ENCODE results near the gene CNKSR1. TPM values are rescaled to one million over a fixed set of nuclear protein-coding genes. Genes with fewer than 3 reads are reported as not detected.

Gene CNKSR1
- total RNA-seq, 6 donors from 2014 or later, result 20.4 to 98.5 (median 43.1) TPM

- 3 to 7% methylated on average over 30 of the region's 30 CpGs for WGBS, 2 donors
- Histone ChIP-seq H3K9me3 (no peaks in the 10 kb centered on the region), H3K4me3 (peak overlapping the region; percentile 66 to 84 (median 74)), H3K36me3 (no peaks in the 10 kb centered on the region), H3K27me3 (no peaks in the 10 kb centered on the region), H3K4me1 (peaks cover 4 to 9% (median 6%) of the 10 kb centered on the region in 4 donors), H3K27ac (peak overlapping the region; percentile 79 to 95 (median 90))
- peak in 1 of 2 donors; percentile 25 for DNase-seq
- TF ChIP-seq POLR2A (IDR thresholded peaks at IDR 0.05) (no peak), EP300 (IDR thresholded peaks at IDR 0.05) (no peak), CTCF (IDR thresholded peaks at IDR 0.05) (no peak), POLR2AphosphoS5 (IDR thresholded peaks at IDR 0.05) (no peak)
- ATAC-seq (ENCODE audit: low FRiP score in 2 of 2), result no peak
Measured at GRCh38 chr1:26234644-26235370, 57.5 kb downstream of the CNKSR1 start.

- H3K4me1 ChIP-seq, result peaks cover 4 to 9% (median 6%) of the 10 kb centered on the region in 4 donors
- no peak overlapping the region for H3K4me3 ChIP-seq
- no peak overlapping the region for H3K27ac ChIP-seq
- ATAC-seq (ENCODE audit: low FRiP score in 2 of 2), result no peak
- WGBS, 2 donors, result 63 to 65% methylated on average over 6 of the region's 6 CpGs
- no peak for TF ChIP-seq CTCF (IDR thresholded peaks at IDR 0.05)
- no peak for TF ChIP-seq POLR2AphosphoS5 (IDR thresholded peaks at IDR 0.05)
- H3K27me3 ChIP-seq, result no peaks in the 10 kb centered on the region
- no peak for DNase-seq
- no peaks in the 10 kb centered on the region for H3K36me3 ChIP-seq
- no peaks in the 10 kb centered on the region for H3K9me3 ChIP-seq
Measured at GRCh38 chr1:26237230-26237966, 60.1 kb downstream of the CNKSR1 start.

Other genes with a start within 250 kb of the CNKSR1 start
- gene PAFAH2, start 179.4 kb upstream of the CNKSR1 start, total RNA-seq, result 10 to 100 TPM; 12.6 to 20.1 (median 15.1) TPM
- under 1 TPM in 3 of 6 donors, not detected in 3; under 0.01 to 0.24 (median 0.20) TPM for gene EXTL1, start 155.7 kb upstream of the CNKSR1 start, total RNA-seq
- under 1 TPM in 3 of 6 donors, not detected in 3; 0.09 to 0.27 (median 0.15) TPM for gene SLC30A2, start 131.4 kb upstream of the CNKSR1 start, total RNA-seq
- gene TRIM63, start 109.9 kb upstream of the CNKSR1 start, total RNA-seq, result under 1 TPM in 3 of 6 donors, not detected in 3; 0.26 to 0.61 (median 0.34) TPM
- 10 to 100 TPM in 2 of 6 donors, 1 to 10 TPM in 4; 1.7 to 12.0 (median 8.8) TPM for gene PDIK1L, start 65.7 kb upstream of the CNKSR1 start, total RNA-seq
- 1 to 10 TPM; 1.0 to 6.7 (median 4.7) TPM for gene FAM110D, start 18.4 kb upstream of the CNKSR1 start, total RNA-seq
- not detected for gene C1orf232, start 8.5 kb upstream of the CNKSR1 start, total RNA-seq
- gene ZNF593, start 7.6 kb upstream of the CNKSR1 start, total RNA-seq, result 10 to 100 TPM in 5 of 6 donors, 1 to 10 TPM in 1; 9.8 to 46.5 (median 29.2) TPM
- not detected for gene ZNF593OS, start 5.7 kb upstream of the CNKSR1 start, total RNA-seq
- gene CATSPER4, start 13.1 kb downstream of the CNKSR1 start, total RNA-seq, result not detected
- 10 to 100 TPM; 10.1 to 16.8 (median 10.7) TPM for gene CEP85, start 56.7 kb downstream of the CNKSR1 start, total RNA-seq
- gene SH3BGRL3, start 102.6 kb downstream of the CNKSR1 start, total RNA-seq, result 100 to 1,000 TPM in 4 of 6 donors, 10 to 100 TPM in 2; 39.1 to 271 (median 156) TPM
- gene UBXN11, start 129.1 kb downstream of the CNKSR1 start, total RNA-seq, result 100 to 1,000 TPM in 2 of 6 donors, 10 to 100 TPM in 4; 25.7 to 194 (median 62.5) TPM
- 100 to 1,000 TPM in 5 of 6 donors, 10 to 100 TPM in 1; 74.4 to 437 (median 172) TPM for gene CD52, start 140.5 kb downstream of the CNKSR1 start, total RNA-seq
- 10 to 100 TPM in 3 of 6 donors, 1 to 10 TPM in 2, under 1 TPM in 1; 0.59 to 25.2 (median 11.1) TPM for gene CRYBG2, start 176.6 kb downstream of the CNKSR1 start, total RNA-seq
- 1 to 10 TPM in 2 of 6 donors, under 1 TPM in 3, not detected in 1; 0.30 to 1.3 (median 0.72) TPM for gene ZNF683, start 195.3 kb downstream of the CNKSR1 start, total RNA-seq
- gene LIN28A, start 233.3 kb downstream of the CNKSR1 start, total RNA-seq, result 1 to 10 TPM in 2 of 6 donors, not detected in 4; 1.2 to 1.4 TPM